Nephron progenitor cell (in vitro differentiated cells): ENCODE results near the gene IFFO2.
A peak's percentile ranks its signal among the peaks of the same experiment; 100 is the strongest.

Experiments
- DNase-seq: peaks from one replicate; pipeline ENCODE4 v3.0.0; 2021
- H3K27ac Mint-ChIP-seq: 2 replicates; pipeline ENCODE4 v1.8.0; 2021; ENCODE audit warnings: mild to moderate bottlenecking, moderate library complexity, mixed read lengths
- H3K27me3 Mint-ChIP-seq: 2 replicates; pipeline ENCODE4 v1.8.0; 2021; ENCODE audit warnings: mild to moderate bottlenecking, low read depth, mixed read lengths; ENCODE audit not compliant: poor library complexity
- H3K36me3 Mint-ChIP-seq: 2 replicates; pipeline ENCODE4 v1.8.0; 2021; ENCODE audit warnings: low read depth, mixed read lengths
- H3K4me1 Mint-ChIP-seq: 2 replicates; pipeline ENCODE4 v1.8.0; 2021; ENCODE audit warnings: mixed read lengths
- H3K4me3 Mint-ChIP-seq: 2 replicates; pipeline ENCODE4 v1.8.0; 2021; ENCODE audit warnings: mild to moderate bottlenecking, moderate library complexity, mixed read lengths
- H3K9me3 Mint-ChIP-seq: 2 replicates; pipeline ENCODE4 v1.8.0; 2021; ENCODE audit warnings: mild to moderate bottlenecking, moderate library complexity, mixed read lengths
- TF ChIP-seq, protein P1 (sequence below): fragments of 200-600 bp; sonication (generic); IDR thresholded peaks from 2 replicates; pipeline ENCODE4 v1.5.0; 2021; ENCODE audit warnings: antibody characterized with exemption

The IFFO2 gene

DNA sequence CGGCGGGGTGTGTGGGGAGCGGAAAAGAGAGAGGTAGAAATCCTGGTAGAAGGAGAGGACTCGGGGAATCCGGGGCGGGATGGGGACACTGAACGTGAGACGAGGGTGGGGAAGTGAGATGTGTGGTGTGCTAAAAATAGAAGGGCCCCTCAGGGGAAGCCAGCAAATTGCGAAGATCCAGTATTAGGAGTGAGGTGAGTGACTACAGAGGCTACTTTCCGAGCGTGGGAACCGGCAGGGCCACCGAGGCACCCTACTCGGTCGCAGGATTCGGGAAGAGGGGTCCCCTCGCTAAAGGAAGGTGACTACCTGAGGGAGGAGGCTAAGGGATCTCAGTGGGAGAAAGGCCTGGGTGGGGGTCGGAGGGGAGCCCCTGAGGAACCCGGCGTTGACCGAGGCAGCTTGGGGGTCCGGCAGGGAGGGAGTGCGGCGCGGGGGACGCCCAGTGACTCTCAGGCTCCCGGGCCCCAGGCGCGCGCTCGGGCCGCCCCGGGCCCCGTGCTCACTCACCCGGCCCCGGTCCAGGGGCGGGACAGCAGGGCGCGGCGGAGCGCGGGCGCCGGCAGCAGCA, 54.4 kb downstream of the IFFO2 start:
- DNase-seq, result no peak
- Mint-ChIP-seq H3K9me3 (no peaks in the 10 kb centered on the region), H3K36me3 (no peaks in the 10 kb centered on the region), H3K4me1 (peaks cover 23% of the 10 kb centered on the region), H3K27ac (peak overlapping the region; percentile 100), H3K27me3 (peaks cover 20% of the 10 kb centered on the region), H3K4me3 (peak overlapping the region; percentile 94)
- TF ChIP-seq, protein P1, sequence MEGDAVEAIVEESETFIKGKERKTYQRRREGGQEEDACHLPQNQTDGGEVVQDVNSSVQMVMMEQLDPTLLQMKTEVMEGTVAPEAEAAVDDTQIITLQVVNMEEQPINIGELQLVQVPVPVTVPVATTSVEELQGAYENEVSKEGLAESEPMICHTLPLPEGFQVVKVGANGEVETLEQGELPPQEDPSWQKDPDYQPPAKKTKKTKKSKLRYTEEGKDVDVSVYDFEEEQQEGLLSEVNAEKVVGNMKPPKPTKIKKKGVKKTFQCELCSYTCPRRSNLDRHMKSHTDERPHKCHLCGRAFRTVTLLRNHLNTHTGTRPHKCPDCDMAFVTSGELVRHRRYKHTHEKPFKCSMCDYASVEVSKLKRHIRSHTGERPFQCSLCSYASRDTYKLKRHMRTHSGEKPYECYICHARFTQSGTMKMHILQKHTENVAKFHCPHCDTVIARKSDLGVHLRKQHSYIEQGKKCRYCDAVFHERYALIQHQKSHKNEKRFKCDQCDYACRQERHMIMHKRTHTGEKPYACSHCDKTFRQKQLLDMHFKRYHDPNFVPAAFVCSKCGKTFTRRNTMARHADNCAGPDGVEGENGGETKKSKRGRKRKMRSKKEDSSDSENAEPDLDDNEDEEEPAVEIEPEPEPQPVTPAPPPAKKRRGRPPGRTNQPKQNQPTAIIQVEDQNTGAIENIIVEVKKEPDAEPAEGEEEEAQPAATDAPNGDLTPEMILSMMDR, result no peak

DNA sequence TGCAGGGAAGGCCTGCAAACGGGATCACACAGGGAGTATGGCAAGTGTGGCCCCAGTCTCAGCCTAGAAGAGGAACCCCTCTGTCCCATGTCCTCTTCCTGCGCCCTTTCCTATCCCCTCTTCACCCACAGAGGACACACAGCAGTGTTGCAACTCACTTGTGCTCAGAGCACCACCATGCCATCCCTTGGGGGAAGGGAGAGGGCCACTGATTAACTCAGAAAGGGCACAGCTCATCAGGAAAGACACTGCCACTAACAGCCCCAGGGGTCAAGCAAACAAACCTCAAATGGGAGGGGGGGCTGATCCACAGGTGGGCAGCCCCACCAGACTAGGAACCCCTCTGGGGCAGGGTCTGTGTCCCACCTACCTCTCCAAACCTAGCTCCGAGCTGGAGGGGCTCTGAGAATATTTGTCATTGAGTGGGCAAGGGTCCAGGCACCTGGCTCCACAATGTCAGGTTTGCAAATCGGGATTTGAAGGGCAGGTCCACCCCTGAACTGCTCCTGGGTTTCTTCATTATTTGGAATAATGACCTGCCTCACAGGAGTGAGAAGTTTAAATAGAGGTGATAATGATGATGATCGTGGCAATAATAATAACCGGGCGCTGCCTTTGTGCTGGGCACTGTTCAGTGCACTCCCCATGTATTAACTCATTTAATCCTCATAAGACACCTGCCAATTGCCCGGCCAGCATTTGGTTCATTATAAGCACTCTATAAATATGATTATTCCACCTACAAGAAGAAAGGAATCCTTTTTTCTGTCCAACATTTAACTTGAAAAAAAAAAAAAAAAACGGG, 55.1 kb downstream of the IFFO2 start:
- H3K27ac Mint-ChIP-seq, result peak overlapping the region; percentile 99
- peaks cover 23% of the 10 kb centered on the region for H3K4me1 Mint-ChIP-seq
- no peaks in the 10 kb centered on the region for H3K36me3 Mint-ChIP-seq
- H3K4me3 Mint-ChIP-seq, result peak overlapping the region; percentile 94
- TF ChIP-seq, protein P1, result no peak
- no peak for DNase-seq
- H3K9me3 Mint-ChIP-seq, result no peaks in the 10 kb centered on the region
- H3K27me3 Mint-ChIP-seq, result peaks cover 20% of the 10 kb centered on the region

DNA sequence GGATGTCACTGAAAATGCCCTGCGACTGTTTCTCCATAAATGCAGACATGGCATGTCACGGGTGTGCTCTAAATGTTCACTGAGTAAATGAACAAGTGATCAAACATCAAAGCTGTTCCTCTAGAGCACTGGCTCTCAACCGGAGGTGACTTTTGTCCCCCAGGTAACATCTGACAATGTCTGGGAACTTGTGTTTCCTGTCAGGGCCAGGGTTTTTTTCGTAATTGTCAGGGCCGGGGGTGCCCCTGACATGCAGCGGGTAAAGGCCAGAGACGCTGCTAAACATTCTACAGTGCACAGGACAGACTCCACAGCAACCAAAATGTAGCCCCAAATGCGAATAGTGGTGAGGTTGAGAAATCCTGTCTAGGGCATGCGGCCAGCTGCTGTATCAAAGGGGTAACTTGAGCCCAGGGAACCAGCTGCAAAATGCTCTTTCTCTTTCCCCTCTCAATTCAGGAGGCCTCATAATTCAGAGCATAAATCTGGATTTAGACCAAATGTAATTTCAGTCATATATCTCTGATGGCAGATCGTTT, 56.1 kb downstream of the IFFO2 start:
- H3K4me3 Mint-ChIP-seq, result peak overlapping the region; percentile 36
- H3K9me3 Mint-ChIP-seq, result no peaks in the 10 kb centered on the region
- H3K36me3 Mint-ChIP-seq, result no peaks in the 10 kb centered on the region
- peaks cover 25% of the 10 kb centered on the region for H3K4me1 Mint-ChIP-seq
- TF ChIP-seq, protein P1, result no peak
- no peak for DNase-seq
- peaks cover 20% of the 10 kb centered on the region for H3K27me3 Mint-ChIP-seq
- H3K27ac Mint-ChIP-seq, result no peak overlapping the region

DNA sequence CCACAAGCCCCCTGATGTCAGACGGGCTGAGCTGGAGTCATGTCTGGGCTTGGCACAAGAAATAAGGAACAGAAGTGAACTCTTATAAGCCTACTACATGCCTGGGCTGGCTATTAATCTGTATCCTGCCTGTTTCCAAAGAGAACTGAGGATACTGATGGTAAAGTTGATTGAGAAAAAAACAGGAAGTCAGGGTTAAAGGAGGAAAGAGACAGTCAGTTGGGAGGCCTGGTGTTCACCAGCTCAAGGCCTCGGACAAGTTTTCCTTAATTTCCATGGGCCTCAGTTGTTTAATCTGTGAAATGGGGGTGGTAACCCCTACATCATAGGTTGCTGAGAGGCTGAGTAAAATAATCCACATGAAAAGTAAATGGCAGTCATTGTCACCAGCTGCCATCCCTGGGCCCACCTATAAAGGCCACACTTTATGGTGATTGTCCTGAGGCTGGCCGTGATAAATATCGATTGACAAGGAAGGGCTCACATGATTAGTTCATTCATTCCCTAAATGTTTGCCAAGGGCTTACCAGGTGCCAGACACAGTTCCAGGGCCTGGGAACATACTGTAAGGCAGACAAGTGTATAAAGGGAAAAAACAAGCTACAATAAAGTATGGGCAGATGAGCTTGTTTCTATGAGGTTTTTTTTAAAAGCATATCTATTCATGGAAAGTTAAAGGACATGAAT, 57.0 kb downstream of the IFFO2 start:
- no peak overlapping the region for H3K27ac Mint-ChIP-seq
- H3K4me3 Mint-ChIP-seq, result no peak overlapping the region

GRCh38 chr1:18898567-18898966, 57.9 kb downstream of the IFFO2 start:
- TF ChIP-seq, protein P1, result no peak
- Mint-ChIP-seq H3K9me3 (no peaks in the 10 kb centered on the region), H3K27ac (no peak overlapping the region)

More for the DNA sequence above, 57.0 kb downstream of the IFFO2 start:
- Mint-ChIP-seq H3K36me3 (no peaks in the 10 kb centered on the region), H3K9me3 (no peaks in the 10 kb centered on the region), H3K4me1 (peaks cover 33% of the 10 kb centered on the region), H3K27me3 (peaks cover 20% of the 10 kb centered on the region)
- TF ChIP-seq, protein P1, result no peak
- no peak for DNase-seq

More at GRCh38 chr1:18898567-18898966, 57.9 kb downstream of the IFFO2 start:
- Mint-ChIP-seq H3K4me1 (peaks cover 34% of the 10 kb centered on the region), H3K4me3 (no peak overlapping the region), H3K36me3 (no peaks in the 10 kb centered on the region), H3K27me3 (peaks cover 20% of the 10 kb centered on the region)
- no peak for DNase-seq
